ENCODE data around the gene VSIG4. TPM values are rescaled to one million over a fixed set of nuclear protein-coding genes. Genes with fewer than 3 reads are reported as not detected.

Gene VSIG4
- total and polyA plus RNA-seq, 3 donors from 2014 or later: 5.6 to 27.4 (median 19.9) TPM

GRCh38 chrX:65999563-66000148 lies 40.2 kb downstream of the VSIG4 start:
- no peak overlapping the region for H3K27ac ChIP-seq
- intact Hi-C loops (cut with DNase I; ENCODE audit: low total_unique reads): no loop called here
- 45 to 56% methylated on average over 1 of the region's 1 CpG for WGBS, 2 donors
- no peak for DNase-seq
- no peaks in the 10 kb centered on the region for H3K4me1 ChIP-seq
- H3K36me3 ChIP-seq (ENCODE audit: low read depth, missing control alignments): no peaks in the 10 kb centered on the region
- no peaks in the 10 kb centered on the region for H3K27me3 ChIP-seq
- no peaks in the 10 kb centered on the region for H3K9me3 ChIP-seq
- TF ChIP-seq CTCF (IDR thresholded peaks at IDR 0.05) (no peak), POLR2A (IDR thresholded peaks at IDR 0.05) (no peak)
- no peak overlapping the region for H3K4me3 ChIP-seq

- H3K27me3 ChIP-seq: no peaks in the 10 kb centered on the region
- no peak overlapping the region for H3K4me3 ChIP-seq
- no peaks in the 10 kb centered on the region for H3K36me3 ChIP-seq (ENCODE audit: low read depth, missing control alignments)
- intact Hi-C loops (cut with DNase I; ENCODE audit: low total_unique reads): no loop called here
- WGBS, 2 donors: 90 to 100% methylated on average over 1 to 3 of the region's 3 CpGs
- H3K27ac ChIP-seq: no peak overlapping the region
- DNase-seq: no peak
- no peaks in the 10 kb centered on the region for H3K4me1 ChIP-seq
- H3K9me3 ChIP-seq: no peaks in the 10 kb centered on the region
- TF ChIP-seq POLR2A (IDR thresholded peaks at IDR 0.05): no peak
- TF ChIP-seq CTCF (IDR thresholded peaks at IDR 0.05): no peak
Observed at GRCh38 chrX:65999029-65999562, 40.8 kb downstream of the VSIG4 start.

DNA sequence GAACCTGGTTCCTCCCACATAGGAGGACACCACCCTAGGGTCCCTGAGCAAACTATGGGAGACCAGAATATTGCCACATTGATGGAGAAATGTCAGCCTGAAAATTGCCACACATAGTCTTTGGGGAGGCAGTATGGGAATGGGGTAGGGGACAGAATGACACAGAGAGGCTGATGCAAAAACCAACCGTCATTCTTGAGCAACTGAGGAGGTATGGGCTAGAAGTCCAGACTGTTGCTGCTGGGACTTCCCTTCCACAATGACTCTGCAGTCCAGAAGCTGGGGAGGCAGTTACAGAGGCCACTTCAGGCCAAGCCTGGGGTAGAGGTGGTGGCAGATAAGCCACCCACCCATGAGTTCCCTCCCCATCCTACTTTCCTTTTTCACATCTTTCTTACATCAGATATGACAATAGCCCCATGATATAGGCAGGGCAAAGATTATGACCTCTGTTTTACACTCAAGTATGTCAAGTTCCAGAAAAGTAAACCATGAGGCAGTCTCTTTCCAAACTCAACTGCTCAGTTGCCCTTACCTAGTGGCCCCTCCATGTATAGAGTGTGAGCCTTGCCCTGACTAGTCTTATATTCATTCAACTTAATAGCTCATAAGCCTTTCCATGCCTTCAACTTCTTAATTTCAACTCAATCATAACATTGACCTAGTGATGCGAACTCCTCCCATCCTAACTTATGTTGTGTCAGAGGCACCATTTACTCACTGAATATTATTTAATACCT lies 41.7 kb downstream of the VSIG4 start:
- no peak overlapping the region for H3K4me3 ChIP-seq
- intact Hi-C loops (cut with DNase I; ENCODE audit: low total_unique reads): no loop called here
- TF ChIP-seq POLR2A (IDR thresholded peaks at IDR 0.05) (no peak), CTCF (IDR thresholded peaks at IDR 0.05) (no peak)
- no peaks in the 10 kb centered on the region for H3K4me1 ChIP-seq
- 100% methylated on average over 2 of the region's 2 CpGs for WGBS, 2 donors
- no peak for DNase-seq
- no peaks in the 10 kb centered on the region for H3K27me3 ChIP-seq
- no peaks in the 10 kb centered on the region for H3K9me3 ChIP-seq
- H3K36me3 ChIP-seq (ENCODE audit: low read depth, missing control alignments): no peaks in the 10 kb centered on the region
- no peak overlapping the region for H3K27ac ChIP-seq

DNA sequence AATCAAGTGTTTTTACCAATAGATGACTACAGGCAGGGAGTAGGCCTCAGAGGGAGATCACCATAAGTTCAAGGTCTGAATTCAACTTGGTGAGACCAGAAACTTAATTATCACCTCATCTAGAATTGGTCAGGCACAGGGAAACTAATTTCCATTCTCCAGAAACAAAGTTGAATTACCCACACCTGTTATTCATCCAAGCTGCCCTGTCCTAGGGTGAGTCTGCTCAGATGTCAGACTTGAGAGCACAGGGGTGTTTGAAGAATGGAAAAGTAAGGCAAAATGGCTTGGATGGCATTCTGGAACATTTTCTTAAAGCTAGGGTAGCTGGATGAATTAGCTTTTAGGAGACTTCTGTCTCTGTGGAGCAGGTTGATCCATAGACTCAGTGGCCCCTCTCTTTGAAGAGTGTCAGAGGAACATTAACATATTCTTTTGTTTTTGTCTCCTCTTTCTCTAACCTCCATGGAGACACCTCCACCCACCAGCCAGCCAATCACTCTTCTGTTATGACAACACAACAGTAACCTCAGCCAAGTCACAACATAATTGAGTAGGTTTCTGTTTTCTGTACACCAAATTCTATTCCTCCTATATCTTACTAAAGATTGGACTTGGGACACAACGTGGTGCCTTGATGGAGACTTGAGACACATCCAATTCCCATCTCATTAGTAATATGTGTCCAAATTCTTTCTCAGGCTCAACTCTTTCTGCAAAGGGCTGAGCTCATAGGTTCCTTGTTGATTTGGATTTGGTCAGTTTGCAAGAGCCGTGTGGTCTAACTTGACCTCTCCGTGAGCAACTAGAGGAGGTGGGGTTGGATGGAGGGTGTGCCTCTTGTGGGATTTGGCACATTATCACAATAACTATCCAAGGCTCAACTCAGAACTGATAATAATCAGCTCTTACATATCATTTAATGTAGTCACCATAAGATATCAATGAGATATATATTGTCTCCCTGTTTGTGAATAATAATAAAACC lies 45.1 kb downstream of the VSIG4 start:
- TF ChIP-seq POLR2A (IDR thresholded peaks at IDR 0.05) (no peak), CTCF (IDR thresholded peaks at IDR 0.05) (no peak)
- Histone ChIP-seq H3K36me3 (ENCODE audit: low read depth, missing control alignments) (no peaks in the 10 kb centered on the region), H3K4me1 (no peaks in the 10 kb centered on the region), H3K4me3 (no peak overlapping the region), H3K9me3 (no peaks in the 10 kb centered on the region), H3K27me3 (no peaks in the 10 kb centered on the region), H3K27ac (no peak overlapping the region)
- DNase-seq: no peak
- 73 to 81% methylated on average over 3 of the region's 3 CpGs for WGBS, 2 donors
- intact Hi-C loops (cut with DNase I; ENCODE audit: low total_unique reads): no loop called here

Measured in testis (tissue), 3 donors.